Suprapubic skin (tissue), 4 donors: ENCODE data around the gene HNRNPA0. TPM values are rescaled to one million over a fixed set of nuclear protein-coding genes. Genes with fewer than 3 reads are reported as not detected.
"Not testable (repeated sequence)": the region's sequence is repeated elsewhere in the genome, so short reads cannot be mapped to it uniquely, and the experiment has no call there.

Experiments
- DNase-seq, 2 donors: peaks; one replicate each; pipeline ENCODE4 v3.0.0-alpha.2; 2019; ENCODE audit warnings: low spot score in 2 of 2
- H3K27ac ChIP-seq: fragments of 200-600 bp; sonication (generic); one replicate; pipeline ENCODE4 v1.5.1; 2019
- H3K27me3 ChIP-seq: fragments of 200-600 bp; sonication (generic); one replicate; pipeline ENCODE4 v1.5.1; 2019
- H3K36me3 ChIP-seq: fragments of 200-600 bp; sonication (generic); one replicate; pipeline ENCODE4 v1.5.1; 2019
- H3K4me1 ChIP-seq: fragments of 200-600 bp; sonication (generic); one replicate; pipeline ENCODE4 v1.5.1; 2019
- H3K4me3 ChIP-seq: fragments of 200-600 bp; sonication (generic); one replicate; pipeline ENCODE4 v1.5.1; 2019; ENCODE audit warnings: mild to moderate bottlenecking
- H3K9me3 ChIP-seq: fragments of 200-600 bp; sonication (generic); one replicate; pipeline ENCODE4 v1.5.1; 2019
- CTCF ChIP-seq, 2 donors: fragments of 200-600 bp in 1 of 2; fragments of 450-650 bp in 1 of 2; sonication (generic) in 1 of 2; IDR thresholded peaks; one replicate each; pipeline ENCODE4 v1.5.1; 2016 to 2019; ENCODE audit warnings: antibody characterized with exemption in 2 of 2, mild to moderate bottlenecking in 1 of 2, moderate library complexity in 1 of 2
- EP300 ChIP-seq: sonication (generic); formaldehyde crosslinking; IDR thresholded peaks from one replicate; pipeline ENCODE4 v1.6.1; 2017; ENCODE audit warnings: antibody characterized with exemption
- POLR2A ChIP-seq, 2 donors: fragments of 450-650 bp; IDR thresholded peaks; one replicate each; pipeline ENCODE4 v1.6.1; 2017; ENCODE audit warnings: antibody characterized with exemption in 2 of 2, mild to moderate bottlenecking in 2 of 2, moderate library complexity in 2 of 2
- POLR2AphosphoS5 ChIP-seq, 3 donors: sonication (generic); formaldehyde crosslinking; IDR thresholded peaks; one replicate each; pipeline ENCODE4 v1.6.1; 2017; ENCODE audit warnings: antibody characterized with exemption in 3 of 3
- WGBS: methylation state at CpG from one replicate; pipeline ENCODE4 v1.1.5; 2018; 5-methylcytosine and 5-hydroxymethylcytosine counted together
- total RNA-seq, 4 donors: library from RNA; depleted of rRNA; stranded (reverse); fragments of >200 nt; gene quantifications; one replicate each; pipeline ENCODE4 v1.1.0, GENCODE V29; 2016

The HNRNPA0 gene
- total RNA-seq, 4 donors from 2014 or later: 7.6 to 9.8 (median 8.7) TPM

- Histone ChIP-seq H3K4me3 (no peak overlapping the region), H3K4me1 (no peaks in the 10 kb centered on the region), H3K36me3 (no peaks in the 10 kb centered on the region), H3K9me3 (no peaks in the 10 kb centered on the region), H3K27me3 (no peaks in the 10 kb centered on the region), H3K27ac (no peak overlapping the region)
- WGBS: 45% methylated on average over 5 of the region's 5 CpGs
- DNase-seq: no peak
- TF ChIP-seq POLR2A (IDR thresholded peaks at IDR 0.05) (no peak), CTCF (IDR thresholded peaks at IDR 0.05) (no peak), EP300 (no peak), POLR2AphosphoS5 (IDR thresholded peaks at IDR 0.05) (no peak)
These were observed 40.7 kb upstream of the HNRNPA0 start for GRCh38 chr5:137794863-137795262.

GRCh38 chr5:137792303-137792702 is 38.1 kb upstream of the HNRNPA0 start:
- DNase-seq: no peak
- H3K9me3 ChIP-seq: no peaks in the 10 kb centered on the region
- no peak overlapping the region for H3K4me3 ChIP-seq
- H3K36me3 ChIP-seq: no peaks in the 10 kb centered on the region
- H3K27me3 ChIP-seq: no peaks in the 10 kb centered on the region
- no peak overlapping the region for H3K27ac ChIP-seq
- no peaks in the 10 kb centered on the region for H3K4me1 ChIP-seq
- 89% methylated on average over 1 of the region's 1 CpG for WGBS
- TF ChIP-seq CTCF (IDR thresholded peaks at IDR 0.05): no peak
- no peak for TF ChIP-seq POLR2A (IDR thresholded peaks at IDR 0.05)
- TF ChIP-seq POLR2AphosphoS5 (IDR thresholded peaks at IDR 0.05): no peak

- Histone ChIP-seq H3K9me3 (no peaks in the 10 kb centered on the region), H3K4me1 (no peaks in the 10 kb centered on the region), H3K27me3 (no peaks in the 10 kb centered on the region), H3K27ac (no peak overlapping the region), H3K36me3 (no peaks in the 10 kb centered on the region), H3K4me3 (no peak overlapping the region)
- no peak for TF ChIP-seq EP300
- TF ChIP-seq POLR2A (IDR thresholded peaks at IDR 0.05): no peak
- TF ChIP-seq POLR2AphosphoS5 (IDR thresholded peaks at IDR 0.05): no peak
- no peak for TF ChIP-seq CTCF (IDR thresholded peaks at IDR 0.05)
- DNase-seq: no peak
- 92% methylated on average over 4 of the region's 4 CpGs for WGBS
These were observed 37.6 kb upstream of the HNRNPA0 start for GRCh38 chr5:137791799-137792198.

GRCh38 chr5:137791387-137791786 is 37.2 kb upstream of the HNRNPA0 start:
- Histone ChIP-seq H3K36me3 (no peaks in the 10 kb centered on the region), H3K4me3 (no peak overlapping the region), H3K9me3 (no peaks in the 10 kb centered on the region), H3K27ac (no peak overlapping the region), H3K27me3 (no peaks in the 10 kb centered on the region), H3K4me1 (no peaks in the 10 kb centered on the region)
- TF ChIP-seq CTCF (IDR thresholded peaks at IDR 0.05) (no peak), POLR2AphosphoS5 (IDR thresholded peaks at IDR 0.05) (no peak), EP300 (no peak), POLR2A (IDR thresholded peaks at IDR 0.05) (no peak)
- WGBS: 81% methylated on average over 2 of the region's 2 CpGs
- DNase-seq: no peak

- not testable (repeated sequence) for H3K4me1 ChIP-seq, H3K36me3 ChIP-seq, H3K27me3 ChIP-seq, H3K27ac ChIP-seq, H3K9me3 ChIP-seq, H3K4me3 ChIP-seq, DNase-seq
- WGBS: 98% methylated on average over 2 of the region's 2 CpGs
These were observed 34.4 kb upstream of the HNRNPA0 start for GRCh38 chr5:137788560-137788959.

- H3K4me1 ChIP-seq: no peaks in the 10 kb centered on the region
- no peaks in the 10 kb centered on the region for H3K27me3 ChIP-seq
- H3K27ac ChIP-seq: no peak overlapping the region
- H3K4me3 ChIP-seq: no peak overlapping the region
- no peak for DNase-seq
- TF ChIP-seq EP300: no peak
- TF ChIP-seq CTCF (IDR thresholded peaks at IDR 0.05): no peak
- no peak for TF ChIP-seq POLR2AphosphoS5 (IDR thresholded peaks at IDR 0.05)
- TF ChIP-seq POLR2A (IDR thresholded peaks at IDR 0.05): no peak
- 82% methylated on average over 3 of the region's 4 CpGs for WGBS
- no peaks in the 10 kb centered on the region for H3K9me3 ChIP-seq
- no peaks in the 10 kb centered on the region for H3K36me3 ChIP-seq
These were observed 28.9 kb upstream of the HNRNPA0 start for GRCh38 chr5:137782984-137783536.
